GM10266 (cell line): ENCODE data around the gene SPPL2A.

Experiments
- DNase-seq: peaks from one replicate; pipeline ENCODE4 v3.0.0; 2012; ENCODE audit errors: extremely low spot score
- CTCF ChIP-seq: IDR thresholded peaks from 2 replicates; pipeline ENCODE4 v1.5.1; 2012; ENCODE audit warnings: mild to moderate bottlenecking, low read depth; ENCODE audit not compliant: control insufficient read depth, insufficient read depth; ENCODE audit errors: missing control alignments

Gene SPPL2A

GRCh38 chr15:50786438-50786837 is 20.9 kb upstream of the SPPL2A start:
- DNase-seq: no peak
- no peak for TF ChIP-seq CTCF

DNA sequence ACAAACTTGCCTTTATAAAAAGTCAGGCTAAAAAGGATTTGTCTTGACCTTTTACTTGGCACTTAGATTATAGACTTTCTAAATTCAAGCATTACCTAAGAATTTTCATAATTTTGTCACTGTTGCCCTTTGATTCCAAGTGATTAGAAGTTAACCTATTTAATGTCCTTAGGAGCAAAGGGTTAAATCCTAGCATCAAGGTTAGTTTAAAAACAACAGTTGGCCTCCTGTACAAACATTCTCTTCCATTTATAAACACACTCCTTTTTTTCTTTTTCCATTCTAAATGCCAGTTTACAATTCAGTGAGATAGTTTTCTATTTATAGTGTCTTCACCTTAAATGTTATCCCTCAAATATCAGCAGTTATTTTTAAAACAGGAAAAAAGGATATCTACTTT is 18.4 kb upstream of the SPPL2A start:
- no peak for DNase-seq
- TF ChIP-seq CTCF: no peak

DNA sequence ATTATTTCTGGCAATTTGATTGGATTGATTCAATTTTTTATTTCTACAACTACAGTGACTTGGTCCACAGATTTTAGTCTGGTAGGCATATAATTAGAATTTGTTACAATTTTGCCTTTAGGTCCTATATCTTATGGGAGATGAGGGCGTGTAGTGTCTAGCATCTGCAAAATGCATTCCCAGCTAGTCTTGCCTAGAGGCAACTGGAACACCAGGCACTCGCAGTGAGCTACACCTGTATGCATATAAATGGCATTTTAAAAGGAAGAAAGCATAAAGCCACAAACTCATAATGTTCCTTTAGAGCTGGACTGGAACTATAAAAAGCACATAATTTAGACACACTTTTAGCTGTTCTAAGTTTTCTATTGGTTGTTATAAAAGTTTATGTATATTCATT is 17.9 kb upstream of the SPPL2A start:
- TF ChIP-seq CTCF: no peak
- DNase-seq: no peak

DNA sequence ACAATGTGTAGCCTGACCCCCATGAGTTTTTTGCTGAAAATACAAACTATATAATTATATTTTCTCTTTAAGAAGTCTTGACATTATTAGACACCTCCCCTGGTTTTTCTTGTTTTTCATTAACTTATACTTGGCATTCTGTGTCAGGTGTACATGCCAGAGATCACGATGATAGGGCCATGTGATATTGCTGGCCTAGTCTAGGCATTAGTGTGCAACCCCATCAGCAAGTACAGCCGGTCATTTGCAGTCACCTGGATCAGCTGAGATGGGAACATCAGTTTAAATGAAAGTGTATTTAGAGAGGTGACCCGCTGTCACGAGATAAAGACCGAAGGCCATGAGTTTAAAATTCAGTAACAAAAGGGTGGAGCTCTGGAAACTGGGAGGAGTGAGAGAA is 12.6 kb upstream of the SPPL2A start:
- TF ChIP-seq CTCF: no peak
- DNase-seq: no peak

GRCh38 chr15:50777042-50777441 is 11.5 kb upstream of the SPPL2A start:
- no peak for TF ChIP-seq CTCF
- no peak for DNase-seq

DNA sequence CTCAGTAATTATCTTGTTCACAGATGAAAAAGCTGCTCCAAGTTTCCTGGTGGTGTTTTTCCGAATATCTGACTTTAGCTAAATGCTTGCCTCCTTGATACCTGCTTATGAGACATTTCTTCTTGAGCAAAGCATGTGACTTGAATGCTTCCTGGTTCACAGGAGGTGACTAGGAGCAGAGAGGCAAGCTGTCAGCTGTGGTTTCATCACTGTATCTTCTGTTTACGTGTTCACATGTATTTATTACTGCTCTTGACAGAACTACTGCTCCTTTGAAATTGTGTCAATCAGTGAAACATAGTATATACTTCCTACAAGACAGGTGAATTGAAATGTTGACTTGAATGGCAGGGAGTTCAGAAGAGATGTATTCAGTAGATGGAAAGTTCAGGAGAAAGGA is 8.9 kb upstream of the SPPL2A start:
- no peak for TF ChIP-seq CTCF
- no peak for DNase-seq

GRCh38 chr15:50773389-50773788 is 7.9 kb upstream of the SPPL2A start:
- no peak for TF ChIP-seq CTCF
- DNase-seq: no peak
